HCT116 (cell line): ENCODE data around the gene GANAB. TPM values are rescaled to one million over a fixed set of nuclear protein-coding genes. Genes with fewer than 3 reads are reported as not detected.

ENCODE experiments used
- ATAC-seq: fragments of 200-7000 bp; cut with Tn5 transposase; 2 replicates; pipeline ENCODE4 v1.9.1; 2020; ENCODE audit warnings: mild to moderate bottlenecking, moderate library complexity
- BruUV-seq: library from RNA; stranded (reverse); fragments of 400-500 nt; replicated peaks from 2 replicates; lab custom pipeline; 2021; lab: Mats Ljungman, UMichigan
- CTCF ChIA-PET: fragments of 300-600 bp; sonication (Branson Sonifier 250); formaldehyde crosslinking; loops from one replicate; lab custom pipeline; 2021; ENCODE audit warnings: antibody characterized with exemption; lab: Charles Lee
- POLR2A ChIA-PET: fragments of 300-600, 350-600 bp; sonication (Branson Sonifier 250); formaldehyde crosslinking; loops from one replicate; lab custom pipeline; 2021; ENCODE audit warnings: antibody characterized with exemption; lab: Charles Lee
- RAD21 ChIA-PET, 2 experiments: fragments of 300-600 bp; sonication (Branson Sonifier 250); formaldehyde crosslinking; loops; one replicate each; lab custom pipeline; 2023; ENCODE audit warnings: low total read pairs in 2 of 2; ENCODE audit not compliant: uncharacterized antibody in 2 of 2, unreplicated experiment in 2 of 2, low non-redundant PET in 1 of 2; lab: Charles Lee
- DNase-seq: peaks from one replicate; pipeline ENCODE4 v3.0.0-alpha.2; 2010; ENCODE audit warnings: low read depth, low spot score
- H2AFZ ChIP-seq: fragments of 200-600 bp; shearing (Covaris generic), sonication (generic); 2 replicates; pipeline ENCODE4 v1.6.1; 2017; ENCODE audit warnings: low read depth, mixed run types, mixed read lengths, antibody characterized with exemption, low read length; ENCODE audit not compliant: poor library complexity, severe bottlenecking
- H3K27ac ChIP-seq: 2 replicates; pipeline ENCODE4 v1.5.1; 2012; ENCODE audit warnings: low read depth, low read length
- H3K27me3 ChIP-seq: fragments of 200-600 bp; sonication (generic); 2 replicates; pipeline ENCODE4 v1.6.1; 2016; ENCODE audit warnings: mixed run types, low read length, mixed read lengths; ENCODE audit not compliant: insufficient read depth
- H3K36me3 ChIP-seq, 2 experiments: fragments of 200-500 bp in 1 of 2; fragments of 200-600 bp in 1 of 2; sonication (Bioruptor generic) in 1 of 2; sonication (generic) in 1 of 2; 2 replicates each; pipeline versions ENCODE4 v1.5.1 to v1.6.1; 2014 to 2016; ENCODE audit warnings: low read length in 2 of 2, inconsistent platforms in 1 of 2, mixed read lengths in 1 of 2, mixed run types in 1 of 2; ENCODE audit not compliant: insufficient read depth in 2 of 2, control insufficient read depth in 1 of 2
- H3K4me1 ChIP-seq, 2 experiments: fragments of 200-600 bp in 1 of 2; sonication (generic) in 1 of 2; 2 replicates each; pipeline versions ENCODE4 v1.5.1 to v1.6.1; 2012 to 2017; ENCODE audit warnings: low read length in 2 of 2, inconsistent platforms in 1 of 2, mild to moderate bottlenecking in 1 of 2, mixed read lengths in 1 of 2, mixed run types in 1 of 2, moderate library complexity in 1 of 2; ENCODE audit not compliant: insufficient read depth in 2 of 2, control insufficient read depth in 1 of 2
- H3K4me2 ChIP-seq: fragments of 200-600 bp; sonication (generic); 2 replicates; pipeline ENCODE4 v1.6.1; 2017; ENCODE audit warnings: mixed run types, low read length, mixed read lengths
- H3K4me3 ChIP-seq, 2 experiments: fragments of 200-600 bp in 1 of 2; sonication (generic) in 1 of 2; replicated peaks in 1 of 2; 2 replicates each; pipeline ENCODE4 v1.5.1; 2011 to 2016; ENCODE audit warnings: low read length in 2 of 2, control low read depth in 1 of 2, low read depth in 1 of 2, mild to moderate bottlenecking in 1 of 2, mixed read lengths in 1 of 2, mixed run types in 1 of 2
- H3K79me2 ChIP-seq: fragments of 200-600 bp; sonication (generic); 2 replicates; pipeline ENCODE4 v1.6.1; 2017; ENCODE audit warnings: mild to moderate bottlenecking, mixed run types, low read length, moderate library complexity, mixed read lengths; ENCODE audit not compliant: insufficient read depth
- H3K9ac ChIP-seq: fragments of 200-600 bp; sonication (generic); 2 replicates; pipeline ENCODE4 v1.6.1; 2016; ENCODE audit warnings: low read length, mixed read lengths
- H3K9me2 ChIP-seq: fragments of 200-600 bp; sonication (generic), shearing (Covaris generic); 2 replicates; pipeline ENCODE4 v1.6.1; 2017; ENCODE audit warnings: mixed run types, mild to moderate bottlenecking, moderate library complexity; ENCODE audit not compliant: insufficient read depth
- H3K9me3 ChIP-seq, 2 experiments: fragments of 200-500 bp in 1 of 2; fragments of 200-600 bp in 1 of 2; sonication (Bioruptor generic) in 1 of 2; sonication (generic) in 1 of 2; 2 replicates each; pipeline ENCODE4 v1.6.1; 2014 to 2017; ENCODE audit warnings: low read length in 2 of 2, mixed read lengths in 2 of 2, inconsistent platforms in 1 of 2, low read depth in 1 of 2, mild to moderate bottlenecking in 1 of 2, mixed run types in 1 of 2, moderate library complexity in 1 of 2; ENCODE audit not compliant: control insufficient read depth in 1 of 2, insufficient read depth in 1 of 2
- H4K20me1 ChIP-seq: fragments of 200-600 bp; sonication (generic), shearing (Covaris generic); 2 replicates; pipeline ENCODE4 v1.6.1; 2017; ENCODE audit warnings: mixed run types, mild to moderate bottlenecking, moderate library complexity; ENCODE audit not compliant: insufficient read depth
- CBX3 ChIP-seq: IDR thresholded peaks from 2 replicates; pipeline ENCODE4 v1.6.1; 2012; ENCODE audit warnings: low read depth
- CEBPB ChIP-seq: IDR thresholded peaks from 2 replicates; pipeline ENCODE4 v1.6.1; 2012; ENCODE audit warnings: low read depth
- EGR1 ChIP-seq: IDR thresholded peaks from 2 replicates; pipeline ENCODE4 v1.6.1; 2012; ENCODE audit warnings: low read depth
- ELF1 ChIP-seq: IDR thresholded peaks from 2 replicates; pipeline ENCODE4 v1.6.1; 2012; ENCODE audit warnings: low read depth, borderline replicate concordance
- EZH2 ChIP-seq: fragments of 200-600 bp; sonication (generic); IDR thresholded peaks from 2 replicates; pipeline ENCODE4 v1.6.1; 2017; ENCODE audit warnings: antibody characterized with exemption, mixed run types
- JUND ChIP-seq: IDR thresholded peaks from 2 replicates; pipeline ENCODE4 v1.6.1; 2012
- RAD21 ChIP-seq: IDR thresholded peaks from 2 replicates; pipeline ENCODE4 v1.6.1; 2012; ENCODE audit warnings: low read depth, mild to moderate bottlenecking
- SIN3A ChIP-seq: IDR thresholded peaks from 2 replicates; pipeline ENCODE4 v1.6.1; 2012; ENCODE audit warnings: low read depth
- SP1 ChIP-seq: IDR thresholded peaks from 2 replicates; pipeline ENCODE4 v1.6.1; 2012; ENCODE audit warnings: low read depth
- YY1 ChIP-seq: IDR thresholded peaks from 2 replicates; pipeline ENCODE4 v1.6.1; 2011; ENCODE audit warnings: low read length, low read depth, moderate library complexity, mild to moderate bottlenecking; ENCODE audit not compliant: insufficient replicate concordance; ENCODE audit errors: extremely low read depth
- intact Hi-C: fragments of 100-400 bp; cut with micrococcal nuclease; formaldehyde crosslinking; loops from 2 replicates; pipeline ENCODE4 v1.10.0; 2022
- total RNA-seq: library from RNA; stranded (reverse); gene quantifications from one replicate; pipeline ENCODE4 v1.2.1, GENCODE V29; 2021; ENCODE audit not compliant: unreplicated experiment
- TF ChIP-seq, protein P1 (sequence below): IDR thresholded peaks from 2 replicates; pipeline ENCODE4 v1.6.1; 2011; ENCODE audit warnings: mild to moderate bottlenecking, low read length, moderate library complexity; ENCODE audit not compliant: insufficient replicate concordance; ENCODE audit errors: extremely low read depth
- TF ChIP-seq, protein P2 (sequence below): IDR thresholded peaks from 2 replicates; pipeline ENCODE4 v1.6.1; 2012
- TF ChIP-seq, protein P3 (sequence below), 3 experiments: fragments of 200-600 bp in 1 of 3; sonication (generic) in 1 of 3; IDR thresholded peaks in 2 of 3; conservative IDR thresholded peaks in 1 of 3; 2 replicates each; pipeline ENCODE4 v1.5.1; 2012 to 2017; ENCODE audit warnings: low read depth in 2 of 3, low read length in 2 of 3, antibody characterized with exemption in 1 of 3, borderline replicate concordance in 1 of 3, control low read depth in 1 of 3, mild to moderate bottlenecking in 1 of 3, mixed read lengths in 1 of 3, mixed run types in 1 of 3, moderate library complexity in 1 of 3; ENCODE audit not compliant: insufficient read depth in 1 of 3

Gene GANAB
- total RNA-seq, 1 experiment from 2014 or later, result 410 TPM

DNA sequence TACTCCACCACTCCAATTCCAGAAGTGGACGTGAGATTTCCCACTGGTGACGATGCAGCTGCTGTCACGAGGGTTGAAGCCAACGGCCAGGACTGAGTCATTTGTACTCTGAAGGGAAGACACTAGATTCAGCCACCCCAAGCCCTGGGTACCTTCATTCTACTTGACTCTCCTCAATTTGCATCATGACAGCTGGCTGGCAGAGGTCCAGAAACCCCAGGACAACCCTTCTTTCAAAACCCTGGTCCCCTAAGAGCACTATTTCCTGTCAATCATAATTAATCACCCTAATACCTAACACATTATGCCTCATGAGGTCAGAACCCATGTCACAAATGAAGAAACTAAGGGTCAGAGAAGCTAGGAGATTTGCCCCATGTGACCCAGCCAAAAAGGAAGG is 38.7 kb downstream of the GANAB start:
- peaks cover 0 to 8% of the 10 kb centered on the region in 2 experiments; a peak in 2 of 4 replicates for H3K36me3 ChIP-seq
- ATAC-seq (no peak), DNase-seq (no peak)
- intact Hi-C loops, result no loop called here
- POLR2A ChIA-PET, result interaction anchor here (0.8 to 0.9 kb wide), 2 partner anchors 16 to 64 kb away, joined by 3 read pairs; partner anchors contain the start of gene LBHD1
- H4K20me1 ChIP-seq, result no peaks in the 10 kb centered on the region
- TF ChIP-seq ELF1 (no peak), EZH2 (no peak), CEBPB (no peak), RAD21 (no peak), EGR1 (no peak), YY1 (no peak), JUND (no peak)
- TF ChIP-seq, protein P1, sequence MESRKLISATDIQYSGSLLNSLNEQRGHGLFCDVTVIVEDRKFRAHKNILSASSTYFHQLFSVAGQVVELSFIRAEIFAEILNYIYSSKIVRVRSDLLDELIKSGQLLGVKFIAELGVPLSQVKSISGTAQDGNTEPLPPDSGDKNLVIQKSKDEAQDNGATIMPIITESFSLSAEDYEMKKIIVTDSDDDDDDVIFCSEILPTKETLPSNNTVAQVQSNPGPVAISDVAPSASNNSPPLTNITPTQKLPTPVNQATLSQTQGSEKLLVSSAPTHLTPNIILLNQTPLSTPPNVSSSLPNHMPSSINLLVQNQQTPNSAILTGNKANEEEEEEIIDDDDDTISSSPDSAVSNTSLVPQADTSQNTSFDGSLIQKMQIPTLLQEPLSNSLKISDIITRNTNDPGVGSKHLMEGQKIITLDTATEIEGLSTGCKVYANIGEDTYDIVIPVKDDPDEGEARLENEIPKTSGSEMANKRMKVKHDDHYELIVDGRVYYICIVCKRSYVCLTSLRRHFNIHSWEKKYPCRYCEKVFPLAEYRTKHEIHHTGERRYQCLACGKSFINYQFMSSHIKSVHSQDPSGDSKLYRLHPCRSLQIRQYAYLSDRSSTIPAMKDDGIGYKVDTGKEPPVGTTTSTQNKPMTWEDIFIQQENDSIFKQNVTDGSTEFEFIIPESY, result no peak
- H3K9me2 ChIP-seq, result no peaks in the 10 kb centered on the region
- no peak overlapping the region for H3K27ac ChIP-seq
- no peak overlapping the region for H2AFZ ChIP-seq
- no peak overlapping the region for H3K4me3 ChIP-seq
- H3K9me3 ChIP-seq, result no peaks in the 10 kb centered on the region
- peaks cover 6 to 26% of the 10 kb centered on the region in 2 experiments for H3K4me1 ChIP-seq
- H3K79me2 ChIP-seq, result peaks cover 13% of the 10 kb centered on the region
- H3K4me2 ChIP-seq, result no peak overlapping the region
- H3K27me3 ChIP-seq, result no peaks in the 10 kb centered on the region
- CTCF ChIA-PET, result no interaction called here
- no TSS peak for BruUV-seq
- no peak overlapping the region for H3K9ac ChIP-seq
- RAD21 ChIA-PET, result no interaction called here

DNA sequence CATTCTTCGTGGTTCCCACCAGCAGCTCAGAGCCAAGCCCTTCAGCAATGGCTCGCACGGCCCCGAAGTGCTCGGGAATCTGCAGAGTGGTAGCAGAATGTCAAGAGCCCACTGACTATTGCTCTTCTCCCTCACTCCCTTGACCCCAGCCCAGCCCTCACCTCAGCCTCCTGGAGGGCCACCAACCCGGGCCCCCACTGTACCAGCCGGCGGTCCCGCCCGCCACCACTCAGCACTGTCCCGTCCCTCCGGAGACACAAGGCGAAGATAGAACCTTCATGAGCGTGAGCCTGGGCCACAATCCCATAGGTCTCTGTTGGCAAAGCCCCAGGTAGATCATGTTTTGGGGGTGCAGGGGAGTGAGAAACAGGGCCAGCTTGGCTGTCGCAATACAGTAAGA is 40.5 kb downstream of the GANAB start:
- CTCF ChIA-PET, result no interaction called here
- Histone ChIP-seq H3K79me2 (peaks cover 8% of the 10 kb centered on the region), H3K4me1 (peaks cover 1 to 25% of the 10 kb centered on the region in 2 experiments), H3K27me3 (no peaks in the 10 kb centered on the region), H4K20me1 (no peaks in the 10 kb centered on the region), H3K4me3 (no peak overlapping the region), H3K27ac (no peak overlapping the region), H2AFZ (no peak overlapping the region), H3K36me3 (peaks cover 0 to 8% of the 10 kb centered on the region in 2 experiments; a peak in 2 of 4 replicates), H3K9me3 (no peaks in the 10 kb centered on the region), H3K9me2 (no peaks in the 10 kb centered on the region), H3K9ac (no peak overlapping the region), H3K4me2 (no peak overlapping the region)
- RAD21 ChIA-PET, result no interaction called here
- POLR2A ChIA-PET, result interaction anchor here (1.5 kb wide), 1 partner anchor 59 kb away, joined by 4 read pairs; the partner anchor contains the start of genes C11orf98 and CSKMT
- DNase-seq (no peak), ATAC-seq (no peak)
- intact Hi-C loops, result no loop called here
- BruUV-seq, result no TSS peak
- TF ChIP-seq SIN3A (no peak), CEBPB (no peak), RAD21 (no peak), YY1 (no peak), SP1 (no peak), ELF1 (no peak), JUND (no peak), CBX3 (no peak), EZH2 (no peak)
- TF ChIP-seq, protein P2, sequence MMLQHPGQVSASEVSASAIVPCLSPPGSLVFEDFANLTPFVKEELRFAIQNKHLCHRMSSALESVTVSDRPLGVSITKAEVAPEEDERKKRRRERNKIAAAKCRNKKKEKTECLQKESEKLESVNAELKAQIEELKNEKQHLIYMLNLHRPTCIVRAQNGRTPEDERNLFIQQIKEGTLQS, result no peak
- TF ChIP-seq, protein P3, sequence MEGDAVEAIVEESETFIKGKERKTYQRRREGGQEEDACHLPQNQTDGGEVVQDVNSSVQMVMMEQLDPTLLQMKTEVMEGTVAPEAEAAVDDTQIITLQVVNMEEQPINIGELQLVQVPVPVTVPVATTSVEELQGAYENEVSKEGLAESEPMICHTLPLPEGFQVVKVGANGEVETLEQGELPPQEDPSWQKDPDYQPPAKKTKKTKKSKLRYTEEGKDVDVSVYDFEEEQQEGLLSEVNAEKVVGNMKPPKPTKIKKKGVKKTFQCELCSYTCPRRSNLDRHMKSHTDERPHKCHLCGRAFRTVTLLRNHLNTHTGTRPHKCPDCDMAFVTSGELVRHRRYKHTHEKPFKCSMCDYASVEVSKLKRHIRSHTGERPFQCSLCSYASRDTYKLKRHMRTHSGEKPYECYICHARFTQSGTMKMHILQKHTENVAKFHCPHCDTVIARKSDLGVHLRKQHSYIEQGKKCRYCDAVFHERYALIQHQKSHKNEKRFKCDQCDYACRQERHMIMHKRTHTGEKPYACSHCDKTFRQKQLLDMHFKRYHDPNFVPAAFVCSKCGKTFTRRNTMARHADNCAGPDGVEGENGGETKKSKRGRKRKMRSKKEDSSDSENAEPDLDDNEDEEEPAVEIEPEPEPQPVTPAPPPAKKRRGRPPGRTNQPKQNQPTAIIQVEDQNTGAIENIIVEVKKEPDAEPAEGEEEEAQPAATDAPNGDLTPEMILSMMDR (IDR thresholded peaks at IDR 0.05 in 2 of 3, conservative IDR thresholded peaks at IDR 0.05 in 1 of 3; ENCODE audit: borderline replicate concordance in 1 of 3, insufficient read depth in 1 of 3, low read depth in 2 of 3, low read length in 2 of 3), result no peak
- TF ChIP-seq, protein P1, result no peak
